NCI-H1092 treated with DMSO at 0.1 percent for 48 hours (cell line): ENCODE measurements around the gene LYAR.
"Not testable (repeated sequence)": the region's sequence is repeated elsewhere in the genome, so short reads cannot be mapped to it uniquely, and the experiment has no call there.

Source experiments
- DNase-seq: peaks from one replicate; lab custom pipeline; 2025; lab: John Stamatoyannopoulos, UW

Gene LYAR

DNA sequence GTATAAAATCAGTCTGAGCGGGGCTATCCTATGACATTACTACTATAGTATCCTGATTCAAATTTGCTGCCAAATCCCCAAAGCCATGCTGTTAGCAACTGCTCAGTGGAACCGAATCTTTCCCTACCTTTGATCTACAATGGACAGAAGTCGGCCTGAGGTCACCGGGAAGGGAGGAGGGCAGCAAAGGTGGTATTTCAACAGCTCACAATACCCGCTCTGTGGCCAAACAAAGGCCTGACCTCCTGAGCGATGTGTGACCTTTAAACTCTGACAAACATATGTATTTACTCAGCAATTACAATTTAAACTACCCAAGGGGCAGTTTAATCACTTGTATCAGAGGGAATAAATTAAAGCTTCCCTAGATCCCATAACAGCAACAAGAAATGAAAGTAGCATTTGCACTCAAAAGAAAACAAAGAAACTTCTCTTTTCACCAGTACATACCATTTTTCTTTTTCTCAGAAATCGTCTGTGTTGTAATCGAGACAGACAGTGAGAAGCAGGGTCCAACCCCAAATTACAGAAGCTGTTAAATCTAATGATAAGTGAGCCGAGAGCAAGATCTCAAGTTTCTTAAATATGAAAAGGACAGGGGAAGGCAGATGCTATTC is 30.4 kb downstream of the LYAR start:
- no peak for DNase-seq

DNA sequence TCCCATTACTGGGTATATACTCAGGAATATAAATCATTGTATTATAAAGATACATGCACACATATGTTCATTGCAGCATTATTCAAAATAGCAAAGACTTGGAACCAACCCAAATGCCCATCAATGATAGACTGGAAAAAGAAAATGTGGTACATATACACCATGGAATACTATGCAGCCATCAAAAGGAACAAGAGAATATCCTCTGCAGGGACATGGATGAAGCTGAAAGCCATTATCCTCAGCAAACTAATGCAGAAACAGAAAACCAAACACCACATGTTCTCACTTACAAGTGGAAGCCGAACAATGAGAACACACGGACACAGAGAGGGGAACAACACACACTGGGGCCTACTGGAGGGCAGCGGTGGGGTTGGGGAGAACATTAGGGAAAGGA is 32.2 kb downstream of the LYAR start:
- DNase-seq = not testable (repeated sequence)

DNA sequence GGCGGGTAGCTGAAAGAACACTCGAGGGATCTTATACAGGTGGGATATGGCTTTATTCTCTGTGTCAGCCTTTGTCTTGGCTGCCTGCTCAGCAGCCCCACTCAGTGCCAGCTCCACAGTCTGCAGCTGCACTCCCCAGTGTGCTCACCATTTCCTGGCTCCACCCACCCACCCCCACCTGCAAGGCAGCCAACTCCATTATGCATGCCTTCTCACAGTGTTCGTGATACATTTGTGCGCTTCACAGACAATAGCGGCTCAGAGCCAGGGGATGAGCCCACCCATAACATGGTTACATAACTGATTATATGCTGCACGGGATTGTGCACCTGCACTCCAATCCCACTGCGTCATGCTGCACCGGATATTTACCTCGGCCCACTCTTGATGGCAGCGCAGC is 33.2 kb downstream of the LYAR start:
- DNase-seq = no peak

DNA sequence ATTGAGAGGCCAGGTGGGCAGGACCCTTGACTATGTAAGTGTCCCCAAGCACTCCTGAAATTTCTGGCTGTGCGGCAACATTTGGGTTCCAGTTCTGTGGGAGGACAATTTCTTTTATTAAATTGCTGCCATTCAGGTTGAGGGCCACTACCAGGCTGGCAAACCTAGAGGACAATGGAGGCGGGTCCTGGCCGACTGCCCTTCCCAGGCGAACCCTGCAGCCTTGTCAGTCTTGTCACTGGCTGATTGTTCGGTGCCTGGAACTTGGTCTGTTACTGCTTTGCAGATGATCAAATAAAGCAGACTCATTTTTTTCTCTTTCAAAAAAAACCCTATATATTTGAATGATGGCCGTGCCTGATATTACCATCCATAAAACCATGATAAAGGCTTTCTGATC is 35.3 kb downstream of the LYAR start:
- DNase-seq = peak; percentile 61

DNA sequence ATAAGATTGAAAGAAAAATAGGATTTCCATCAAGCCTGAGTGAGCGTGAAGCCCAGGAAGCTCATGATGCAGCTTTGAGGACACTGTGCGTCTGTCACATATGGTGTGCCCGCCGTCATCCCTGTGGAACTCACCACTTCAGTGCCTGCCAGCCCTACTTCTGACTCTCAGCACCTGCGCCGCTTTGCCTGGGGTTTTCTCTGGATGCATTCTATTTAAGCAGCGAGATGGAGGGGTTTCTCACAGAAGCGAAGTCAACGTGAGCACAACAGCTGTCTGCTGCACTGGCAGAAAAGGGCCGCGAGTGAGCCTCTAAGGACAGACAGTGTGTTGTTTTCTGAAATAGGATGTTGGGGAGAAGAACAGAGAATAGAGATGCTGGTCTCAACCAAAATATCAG is 35.8 kb downstream of the LYAR start:
- DNase-seq = peak; percentile 44

DNA sequence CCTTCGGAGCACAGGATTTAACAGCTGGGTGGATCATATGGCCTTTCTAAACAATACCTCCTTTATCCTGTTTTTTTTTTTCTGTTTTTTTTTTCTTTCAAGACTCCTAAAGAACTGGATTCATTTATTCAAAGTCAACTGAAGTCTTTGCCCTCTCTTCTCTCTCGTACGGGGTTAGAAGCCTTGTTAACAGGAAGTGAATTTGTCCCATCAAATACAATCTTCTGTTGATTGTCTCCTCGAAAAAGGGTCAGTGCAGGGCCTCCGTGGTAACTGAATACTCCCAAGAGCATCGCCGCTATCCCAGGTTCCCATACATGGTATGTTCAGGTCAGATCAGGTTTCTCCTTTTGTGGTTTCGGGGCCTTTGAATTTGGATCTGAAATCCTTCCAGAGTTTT is 40.1 kb downstream of the LYAR start:
- DNase-seq = no peak

DNA sequence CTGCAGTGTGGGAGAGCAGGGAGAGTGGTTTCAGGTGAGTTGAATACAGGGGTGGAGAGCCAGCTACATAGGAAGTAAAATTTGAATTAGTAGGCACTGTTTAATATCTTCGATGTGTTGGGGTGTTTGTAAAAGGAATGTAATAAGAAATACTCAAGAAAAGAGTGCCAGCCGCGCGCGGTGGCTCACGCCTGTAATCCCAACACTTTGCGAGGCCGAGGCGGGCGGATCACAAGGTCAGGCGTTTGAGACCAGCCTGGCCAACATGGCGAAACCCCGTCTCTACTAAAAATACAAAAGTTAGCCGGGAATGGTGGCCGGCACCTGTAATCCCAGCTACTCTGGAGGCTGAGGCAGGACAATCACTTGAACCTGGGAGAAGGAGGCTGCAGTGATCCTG is 40.6 kb downstream of the LYAR start:
- DNase-seq = not testable (repeated sequence)

DNA sequence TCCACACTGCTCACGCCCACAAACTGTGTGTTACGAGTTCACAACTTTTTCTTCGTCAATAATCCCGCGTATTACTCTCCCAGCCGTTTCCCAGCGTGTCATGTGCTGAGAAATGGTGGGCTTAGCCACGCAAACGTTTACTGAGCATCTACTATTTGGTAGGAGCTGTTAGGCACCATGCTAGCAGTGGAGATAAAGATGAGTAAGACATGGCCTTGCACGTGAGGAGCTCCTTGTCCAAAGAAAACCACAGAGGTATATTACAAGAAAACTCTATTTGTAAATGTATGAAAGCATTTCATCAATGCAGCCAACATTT is 41.1 kb downstream of the LYAR start:
- DNase-seq = no peak

DNA sequence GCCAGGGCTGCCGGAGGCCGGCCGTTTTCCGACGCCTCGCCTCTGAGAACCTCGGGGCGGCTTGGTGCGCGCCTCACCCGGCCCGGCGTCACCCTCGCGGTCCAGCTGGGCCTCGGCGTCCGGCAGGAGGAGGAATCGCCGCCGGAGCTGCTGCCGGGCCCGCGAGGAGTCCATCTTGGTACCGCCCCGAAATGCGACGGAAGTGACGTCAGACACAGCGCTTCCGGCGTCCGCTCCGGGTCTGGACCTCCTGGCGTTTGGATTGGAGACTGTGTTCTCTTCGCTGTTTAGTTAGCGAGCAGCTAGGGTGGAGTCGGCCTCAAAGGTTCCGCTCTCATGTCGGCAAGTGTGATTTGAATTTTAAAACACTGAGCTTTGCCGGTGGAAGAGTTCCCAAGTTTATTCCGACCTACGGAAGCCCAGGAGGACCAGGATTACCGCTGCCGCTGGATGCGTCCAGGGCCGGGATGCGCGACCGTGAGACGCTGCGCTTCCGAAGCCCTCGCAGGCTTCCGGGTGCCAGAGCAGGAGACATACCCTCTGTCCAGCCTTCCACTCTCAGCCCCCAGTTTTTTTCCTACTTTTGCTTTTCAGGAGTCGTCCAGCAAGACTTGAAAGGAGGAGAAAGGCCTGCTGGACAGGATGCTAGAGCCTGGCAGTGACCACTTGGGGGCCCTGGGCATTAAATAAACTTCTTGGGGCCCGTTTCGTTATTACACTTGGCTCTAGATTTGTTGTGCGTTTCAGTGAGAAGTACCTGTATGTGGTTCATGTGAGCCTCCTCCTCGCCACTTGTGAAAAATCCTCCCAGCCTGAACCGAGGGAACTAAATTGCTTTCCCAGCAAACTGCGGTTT is 41.7 kb downstream of the LYAR start, which contains the start of gene TMEM128:
TMEM128 (minus strand) TSS at position 195 of the 856 bp plus-strand sequence; CDS start at position 174, 21 bp downstream.
- DNase-seq = peak; percentile 90

DNA sequence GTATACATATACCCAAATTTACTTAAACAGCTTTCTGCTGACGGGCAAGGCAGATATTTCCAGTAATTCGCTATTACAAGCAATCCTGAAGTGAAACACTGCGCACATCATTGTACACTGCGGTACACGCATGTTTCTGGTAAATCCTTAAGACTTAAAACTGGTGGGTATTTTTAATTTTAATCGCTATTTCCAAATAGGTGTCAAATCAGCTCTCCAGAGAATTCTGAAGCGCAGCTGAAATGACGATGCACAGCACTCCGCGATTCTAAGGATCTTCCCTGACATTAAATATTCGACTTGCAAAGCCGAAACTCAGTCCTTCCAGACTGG is 42.3 kb downstream of the LYAR start:
- DNase-seq = no peak

DNA sequence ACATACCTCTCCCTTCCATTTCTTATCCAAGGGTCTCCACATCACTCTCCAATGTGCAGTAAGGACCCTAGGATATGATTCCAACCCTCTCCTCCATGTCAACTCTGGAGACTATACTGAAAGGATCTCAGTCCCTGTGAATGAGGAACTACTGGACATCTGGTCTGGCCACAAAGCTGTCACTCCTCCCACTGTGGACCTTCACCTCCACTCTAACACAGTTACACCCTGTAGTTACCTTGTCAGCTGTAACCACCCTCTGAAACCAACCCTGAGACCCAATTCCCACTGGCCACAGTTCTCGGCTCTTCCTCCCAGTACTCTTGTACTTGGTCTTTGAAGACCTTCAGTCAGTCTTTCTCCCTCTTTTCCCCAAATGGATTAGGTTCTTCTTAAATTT is 44.8 kb downstream of the LYAR start:
- DNase-seq = no peak

DNA sequence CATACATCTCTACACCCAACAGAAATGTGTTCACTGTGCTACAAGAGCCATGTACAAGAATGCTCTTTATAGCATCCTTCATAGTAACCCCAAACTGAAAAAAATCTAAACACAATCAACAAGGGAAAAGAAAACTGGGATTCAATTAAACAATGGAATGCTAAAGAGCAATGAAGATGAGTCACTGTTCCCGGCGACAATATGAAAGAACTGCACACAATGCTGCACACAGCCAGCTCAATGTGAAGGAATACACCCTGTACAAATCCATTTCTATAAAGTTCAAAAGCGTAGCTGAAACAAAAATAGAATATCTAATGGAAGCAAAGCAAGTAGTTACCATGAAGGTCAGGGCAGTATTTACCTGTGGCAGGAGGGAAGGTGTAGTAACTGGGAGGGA is 50.4 kb downstream of the LYAR start:
- not testable (repeated sequence) for DNase-seq

DNA sequence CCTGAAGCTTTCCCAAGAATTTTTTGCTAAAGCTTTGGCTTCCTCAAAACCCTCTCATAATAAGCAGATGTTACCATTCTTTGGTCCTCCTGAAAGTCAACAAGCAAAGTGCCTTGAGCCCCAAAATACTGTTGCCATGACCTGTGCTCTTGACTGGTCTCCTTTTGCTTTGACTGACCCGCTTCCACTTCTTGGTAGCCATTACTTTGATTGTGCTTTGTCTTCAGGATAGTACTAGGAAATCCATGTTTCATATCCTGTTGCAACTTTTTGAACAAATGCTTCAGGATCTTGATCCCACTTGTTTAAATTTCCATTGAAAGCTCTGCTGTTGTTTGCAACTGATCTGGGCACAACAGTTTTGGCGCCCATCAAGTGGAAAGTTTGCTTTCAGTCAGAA is 56.3 kb downstream of the LYAR start:
- DNase-seq = no peak

DNA sequence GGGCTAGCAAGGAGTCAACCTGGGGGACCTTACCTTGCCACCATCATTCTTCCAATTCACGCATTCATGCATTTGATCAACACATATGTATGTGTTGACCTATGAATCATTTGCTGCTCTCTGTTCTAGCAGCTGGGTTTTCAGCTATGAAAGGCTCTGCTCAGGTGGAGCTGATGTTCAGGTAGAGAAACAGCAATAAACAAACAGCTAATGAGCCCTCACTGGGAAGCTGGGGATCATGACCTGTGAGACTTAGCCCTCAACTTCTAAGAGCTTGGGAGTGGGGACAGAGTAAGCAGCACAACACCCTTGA is 61.6 kb downstream of the LYAR start:
- no peak for DNase-seq

DNA sequence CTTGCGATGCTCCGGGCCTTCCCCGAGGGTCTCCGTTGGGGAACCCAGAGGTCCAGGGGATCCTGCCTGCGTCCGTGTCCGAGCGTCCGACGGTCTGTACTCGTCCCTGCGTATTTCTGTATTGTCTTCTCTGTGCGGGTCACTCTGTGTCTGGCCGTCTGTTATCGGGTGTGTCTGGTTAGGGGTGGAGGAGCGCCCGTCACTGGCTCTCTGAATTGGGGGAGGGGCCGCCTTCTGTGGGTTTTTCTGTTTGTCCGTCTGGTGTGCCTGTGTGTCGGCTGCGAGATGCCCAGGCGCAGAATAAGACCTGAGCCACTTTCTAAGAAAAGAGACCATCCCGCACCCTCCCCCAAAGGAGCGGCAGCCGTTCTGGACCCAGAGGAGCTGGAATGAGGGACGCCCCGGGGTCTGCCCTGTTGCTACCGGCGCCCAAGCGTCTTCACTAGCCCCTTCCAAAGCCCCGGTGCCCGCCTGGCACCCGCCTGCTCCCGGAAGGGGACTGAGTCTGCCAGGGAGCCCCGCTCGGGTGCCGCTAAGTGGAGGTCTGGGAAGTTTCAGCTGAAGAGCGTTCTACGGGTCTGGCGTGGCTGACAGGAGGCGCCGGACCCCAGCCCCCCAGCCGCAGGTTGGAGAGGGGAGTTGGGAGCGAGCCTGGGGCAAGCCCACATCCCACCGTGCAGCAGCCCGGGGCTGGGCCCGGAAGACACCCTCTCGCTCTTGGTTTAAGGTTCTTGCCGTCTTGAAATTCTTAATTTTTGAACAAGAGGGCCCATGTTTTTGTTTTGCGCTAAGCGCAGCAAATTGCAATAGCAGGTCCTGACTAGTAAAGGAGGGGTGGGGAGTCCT is 62.2 kb downstream of the LYAR start:
- no peak for DNase-seq

DNA sequence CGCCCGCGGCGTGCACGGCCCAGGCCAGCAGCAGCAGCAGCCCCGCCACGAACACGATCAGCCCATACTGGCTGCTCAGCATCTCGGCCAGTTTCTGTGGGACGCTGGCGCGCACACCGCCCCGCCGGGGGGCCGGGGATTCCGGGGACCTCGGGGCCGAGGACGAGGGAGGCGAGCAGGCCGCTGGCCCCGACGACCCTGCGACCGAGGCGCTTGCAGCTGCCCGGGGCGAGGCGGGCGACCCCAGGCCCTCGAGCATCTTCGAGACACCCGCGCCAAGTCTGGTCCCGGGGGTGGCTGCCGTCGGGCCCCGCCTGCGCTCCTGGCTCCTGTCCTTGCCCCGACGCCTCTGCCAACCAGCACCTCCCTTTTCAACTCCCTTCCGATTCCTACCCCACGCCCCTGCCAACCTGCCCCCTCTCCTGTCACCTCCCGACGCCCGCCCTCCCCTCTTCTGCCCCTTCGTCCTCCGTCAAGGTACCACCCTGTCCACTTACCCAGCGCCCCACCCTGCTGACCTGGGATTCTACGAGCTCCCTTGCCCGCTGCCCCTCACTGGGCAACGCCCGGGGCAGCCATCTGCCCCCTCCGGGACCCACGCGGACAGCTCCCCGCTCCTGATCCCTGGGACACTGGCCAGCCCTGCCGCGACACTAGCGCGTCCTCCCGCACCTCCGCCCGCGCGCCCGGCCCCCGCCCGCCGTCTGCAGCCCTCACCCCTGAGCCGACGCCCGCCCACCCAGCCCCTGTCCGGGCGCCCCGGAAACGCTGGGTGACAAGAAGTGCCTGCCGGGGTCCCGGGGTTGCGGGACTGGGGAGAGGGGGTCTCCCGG is 63.1 kb downstream of the LYAR start, which contains the start of gene OTOP1:
OTOP1 (minus strand) TSS at position 324 of the 833 bp plus-strand sequence; CDS start at position 259, 65 bp downstream.
- DNase-seq = no peak

DNA sequence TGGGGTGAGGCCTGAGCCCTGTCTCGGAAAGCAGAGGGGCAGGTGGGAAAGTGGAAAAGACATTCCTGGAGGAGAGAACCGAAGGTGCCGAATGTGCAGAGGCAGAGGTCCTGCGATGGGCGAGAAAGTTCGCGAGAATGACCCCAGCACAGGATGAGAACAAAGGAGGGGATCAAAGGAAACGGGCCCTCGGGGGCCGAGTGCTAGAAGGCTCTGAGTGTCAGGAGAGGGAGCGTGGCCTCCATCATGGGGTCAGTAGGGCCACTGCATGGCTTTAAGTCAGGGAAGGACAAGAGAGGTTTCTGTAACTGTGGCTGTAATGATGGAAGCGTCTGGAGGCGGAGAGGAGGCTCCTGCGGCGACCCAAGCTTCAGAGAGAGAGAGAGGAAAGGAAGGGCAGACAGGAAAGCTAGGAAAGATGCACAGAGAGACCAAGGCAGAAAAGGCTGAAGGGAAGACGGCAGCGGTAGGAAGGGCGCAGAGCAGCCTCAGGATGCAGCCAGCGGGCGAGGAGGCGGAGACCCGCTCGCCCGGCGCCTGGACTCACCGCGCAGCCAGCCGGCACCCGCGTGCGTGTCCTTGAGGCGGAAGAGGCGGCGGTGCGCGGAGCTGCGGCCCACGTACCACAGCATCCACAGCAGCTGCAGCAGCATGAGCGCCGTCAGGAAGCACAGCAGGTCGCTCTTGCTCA is 63.9 kb downstream of the LYAR start:
- no peak for DNase-seq
